HepG2 (cell line): ENCODE data around the gene TSNAXIP1. TPM values are rescaled to one million over a fixed set of nuclear protein-coding genes. Genes with fewer than 3 reads are reported as not detected.

Experiments
- CENPT ChIP-seq: sonication (generic); formaldehyde crosslinking; IDR thresholded peaks from 2 replicates; pipeline ENCODE4 v1.8.0; 2022; ENCODE audit warnings: low read depth, mild to moderate bottlenecking, moderate library complexity, missing genetic modification reagents
- DR1 ChIP-seq: sonication (generic); formaldehyde crosslinking; IDR thresholded peaks from 2 replicates; pipeline ENCODE4 v1.8.0; 2021; ENCODE audit warnings: mild to moderate bottlenecking, missing genetic modification reagents, inconsistent platforms
- HNF4A ChIP-seq: sonication (generic); formaldehyde crosslinking; IDR thresholded peaks from 2 replicates; pipeline ENCODE4 v1.4.0; 2020; ENCODE audit warnings: missing genetic modification reagents
- MBD4 ChIP-seq: IDR thresholded peaks from 2 replicates; pipeline ENCODE4 v1.6.1; 2012; ENCODE audit warnings: low read length, inconsistent platforms, borderline replicate concordance
- MEIS1 ChIP-seq: sonication (generic); formaldehyde crosslinking; IDR thresholded peaks from 2 replicates; pipeline ENCODE4 v1.9.0; 2021; ENCODE audit warnings: mild to moderate bottlenecking, missing genetic modification reagents, moderate library complexity, borderline replicate concordance
- NFIC ChIP-seq: IDR thresholded peaks from 2 replicates; pipeline ENCODE4 v1.6.1; 2012; ENCODE audit warnings: mild to moderate bottlenecking, low read length, inconsistent platforms
- NFKBIZ ChIP-seq: IDR thresholded peaks from 2 replicates; pipeline ENCODE4 v1.6.1; 2018; ENCODE audit warnings: missing genetic modification reagents, missing compliant biosample characterization
- PHB2 ChIP-seq: fragments of 450-650 bp; IDR thresholded peaks from 2 replicates; pipeline ENCODE4 v1.6.1; 2018; ENCODE audit not compliant: partially characterized antibody
- PLRG1 ChIP-seq: fragments of 450-650 bp; conservative IDR thresholded peaks from 2 replicates; pipeline ENCODE4 v1.6.1; 2016
- SIN3A ChIP-seq: IDR thresholded peaks from 2 replicates; pipeline ENCODE4 v1.6.1; 2011; ENCODE audit warnings: low read depth, mild to moderate bottlenecking, control low read depth, low read length, borderline replicate concordance
- ZKSCAN5 ChIP-seq: sonication (generic); formaldehyde crosslinking; IDR thresholded peaks from 2 replicates; pipeline ENCODE4 v1.5.1; 2020; ENCODE audit warnings: mild to moderate bottlenecking, missing genetic modification reagents
- ZNF7 ChIP-seq: IDR thresholded peaks from 2 replicates; pipeline ENCODE4 v1.6.1; 2016; ENCODE audit warnings: missing biosample characterization, missing genetic modification reagents
- ZNF720 ChIP-seq: sonication (generic); formaldehyde crosslinking; IDR thresholded peaks from 2 replicates; pipeline ENCODE4 v1.4.0; 2020; ENCODE audit warnings: missing genetic modification reagents
- ZNF879 ChIP-seq: sonication (generic); formaldehyde crosslinking; IDR thresholded peaks from 2 replicates; pipeline ENCODE4 v1.8.1; 2023; ENCODE audit warnings: missing genetic modification reagents
- ZNF883 ChIP-seq: sonication (generic); formaldehyde crosslinking; IDR thresholded peaks from 2 replicates; pipeline ENCODE4 v1.5.1; 2020; ENCODE audit warnings: mild to moderate bottlenecking, missing genetic modification reagents; ENCODE audit errors: not compliant biosample characterization
- polyA plus RNA-seq, 8 experiments: library from polyadenylated mRNA; depleted of rRNA in 3 of 8; stranded (reverse) in 7 of 8; unstranded in 1 of 8; fragments of >200 nt; fragmentation: Illumina TruSeq in 4 of 8; extraction: Trizol in 4 of 8; gene quantifications; 2 replicates each; pipeline versions ENCODE4 v1.2.1 to v1.2.3, GENCODE V29; 2011 to 2016; ENCODE audit warnings: low read depth in 4 of 8, missing spikeins in 1 of 8, mixed read lengths in 1 of 8; ENCODE audit not compliant: insufficient read depth in 1 of 8
- total RNA-seq, 5 experiments: library from RNA; depleted of rRNA; stranded (reverse); fragments of >200 nt; fragmentation: Illumina TruSeq; extraction: Trizol; gene quantifications; 2 replicates each; pipeline ENCODE4 v1.2.3, GENCODE V29; 2016; ENCODE audit warnings: low read depth in 1 of 5
- TF ChIP-seq, protein P1 (sequence below): sonication (generic); formaldehyde crosslinking; IDR thresholded peaks from one replicate; pipeline ENCODE4 v1.5.1; 2020; ENCODE audit warnings: mild to moderate bottlenecking, missing genetic modification reagents; ENCODE audit errors: not compliant biosample characterization
- TF ChIP-seq, protein P2 (sequence below): sonication (generic); formaldehyde crosslinking; IDR thresholded peaks from 2 replicates; pipeline ENCODE4 v1.4.0; 2020; ENCODE audit warnings: missing genetic modification reagents, low read depth, mild to moderate bottlenecking, borderline replicate concordance
- TF ChIP-seq, protein P3 (sequence below): sonication (generic); formaldehyde crosslinking; IDR thresholded peaks from 2 replicates; pipeline ENCODE4 v1.4.0; 2020; ENCODE audit warnings: missing genetic modification reagents
- TF ChIP-seq, protein P4 (sequence below): IDR thresholded peaks from 2 replicates; pipeline ENCODE4 v1.6.1; 2016; ENCODE audit warnings: low read depth, borderline replicate concordance

Gene TSNAXIP1
- total and polyA plus RNA-seq, 2 of the 13 experiments (the other 11 are each of a cell fraction or from before 2014, with no cell fraction given), result 0.37 to 0.86 TPM

DNA sequence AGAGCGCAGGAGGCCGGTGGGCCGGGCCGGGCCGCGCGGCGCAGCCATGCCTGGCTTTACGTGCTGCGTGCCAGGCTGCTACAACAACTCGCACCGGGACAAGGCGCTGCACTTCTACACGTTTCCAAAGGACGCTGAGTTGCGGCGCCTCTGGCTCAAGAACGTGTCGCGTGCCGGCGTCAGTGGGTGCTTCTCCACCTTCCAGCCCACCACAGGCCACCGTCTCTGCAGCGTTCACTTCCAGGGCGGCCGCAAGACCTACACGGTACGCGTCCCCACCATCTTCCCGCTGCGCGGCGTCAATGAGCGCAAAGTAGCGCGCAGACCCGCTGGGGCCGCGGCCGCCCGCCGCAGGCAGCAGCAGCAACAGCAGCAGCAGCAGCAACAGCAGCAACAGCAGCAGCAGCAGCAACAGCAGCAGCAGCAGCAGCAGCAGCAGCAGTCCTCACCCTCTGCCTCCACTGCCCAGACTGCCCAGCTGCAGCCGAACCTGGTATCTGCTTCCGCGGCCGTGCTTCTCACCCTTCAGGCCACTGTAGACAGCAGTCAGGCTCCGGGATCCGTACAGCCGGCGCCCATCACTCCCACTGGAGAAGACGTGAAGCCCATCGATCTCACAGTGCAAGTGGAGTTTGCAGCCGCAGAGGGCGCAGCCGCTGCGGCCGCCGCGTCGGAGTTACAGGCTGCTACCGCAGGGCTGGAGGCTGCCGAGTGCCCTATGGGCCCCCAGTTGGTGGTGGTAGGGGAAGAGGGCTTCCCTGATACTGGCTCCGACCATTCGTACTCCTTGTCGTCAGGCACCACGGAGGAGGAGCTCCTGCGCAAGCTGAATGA is 36.0 kb downstream of the TSNAXIP1 start (continued):
- TF ChIP-seq, protein P1, sequence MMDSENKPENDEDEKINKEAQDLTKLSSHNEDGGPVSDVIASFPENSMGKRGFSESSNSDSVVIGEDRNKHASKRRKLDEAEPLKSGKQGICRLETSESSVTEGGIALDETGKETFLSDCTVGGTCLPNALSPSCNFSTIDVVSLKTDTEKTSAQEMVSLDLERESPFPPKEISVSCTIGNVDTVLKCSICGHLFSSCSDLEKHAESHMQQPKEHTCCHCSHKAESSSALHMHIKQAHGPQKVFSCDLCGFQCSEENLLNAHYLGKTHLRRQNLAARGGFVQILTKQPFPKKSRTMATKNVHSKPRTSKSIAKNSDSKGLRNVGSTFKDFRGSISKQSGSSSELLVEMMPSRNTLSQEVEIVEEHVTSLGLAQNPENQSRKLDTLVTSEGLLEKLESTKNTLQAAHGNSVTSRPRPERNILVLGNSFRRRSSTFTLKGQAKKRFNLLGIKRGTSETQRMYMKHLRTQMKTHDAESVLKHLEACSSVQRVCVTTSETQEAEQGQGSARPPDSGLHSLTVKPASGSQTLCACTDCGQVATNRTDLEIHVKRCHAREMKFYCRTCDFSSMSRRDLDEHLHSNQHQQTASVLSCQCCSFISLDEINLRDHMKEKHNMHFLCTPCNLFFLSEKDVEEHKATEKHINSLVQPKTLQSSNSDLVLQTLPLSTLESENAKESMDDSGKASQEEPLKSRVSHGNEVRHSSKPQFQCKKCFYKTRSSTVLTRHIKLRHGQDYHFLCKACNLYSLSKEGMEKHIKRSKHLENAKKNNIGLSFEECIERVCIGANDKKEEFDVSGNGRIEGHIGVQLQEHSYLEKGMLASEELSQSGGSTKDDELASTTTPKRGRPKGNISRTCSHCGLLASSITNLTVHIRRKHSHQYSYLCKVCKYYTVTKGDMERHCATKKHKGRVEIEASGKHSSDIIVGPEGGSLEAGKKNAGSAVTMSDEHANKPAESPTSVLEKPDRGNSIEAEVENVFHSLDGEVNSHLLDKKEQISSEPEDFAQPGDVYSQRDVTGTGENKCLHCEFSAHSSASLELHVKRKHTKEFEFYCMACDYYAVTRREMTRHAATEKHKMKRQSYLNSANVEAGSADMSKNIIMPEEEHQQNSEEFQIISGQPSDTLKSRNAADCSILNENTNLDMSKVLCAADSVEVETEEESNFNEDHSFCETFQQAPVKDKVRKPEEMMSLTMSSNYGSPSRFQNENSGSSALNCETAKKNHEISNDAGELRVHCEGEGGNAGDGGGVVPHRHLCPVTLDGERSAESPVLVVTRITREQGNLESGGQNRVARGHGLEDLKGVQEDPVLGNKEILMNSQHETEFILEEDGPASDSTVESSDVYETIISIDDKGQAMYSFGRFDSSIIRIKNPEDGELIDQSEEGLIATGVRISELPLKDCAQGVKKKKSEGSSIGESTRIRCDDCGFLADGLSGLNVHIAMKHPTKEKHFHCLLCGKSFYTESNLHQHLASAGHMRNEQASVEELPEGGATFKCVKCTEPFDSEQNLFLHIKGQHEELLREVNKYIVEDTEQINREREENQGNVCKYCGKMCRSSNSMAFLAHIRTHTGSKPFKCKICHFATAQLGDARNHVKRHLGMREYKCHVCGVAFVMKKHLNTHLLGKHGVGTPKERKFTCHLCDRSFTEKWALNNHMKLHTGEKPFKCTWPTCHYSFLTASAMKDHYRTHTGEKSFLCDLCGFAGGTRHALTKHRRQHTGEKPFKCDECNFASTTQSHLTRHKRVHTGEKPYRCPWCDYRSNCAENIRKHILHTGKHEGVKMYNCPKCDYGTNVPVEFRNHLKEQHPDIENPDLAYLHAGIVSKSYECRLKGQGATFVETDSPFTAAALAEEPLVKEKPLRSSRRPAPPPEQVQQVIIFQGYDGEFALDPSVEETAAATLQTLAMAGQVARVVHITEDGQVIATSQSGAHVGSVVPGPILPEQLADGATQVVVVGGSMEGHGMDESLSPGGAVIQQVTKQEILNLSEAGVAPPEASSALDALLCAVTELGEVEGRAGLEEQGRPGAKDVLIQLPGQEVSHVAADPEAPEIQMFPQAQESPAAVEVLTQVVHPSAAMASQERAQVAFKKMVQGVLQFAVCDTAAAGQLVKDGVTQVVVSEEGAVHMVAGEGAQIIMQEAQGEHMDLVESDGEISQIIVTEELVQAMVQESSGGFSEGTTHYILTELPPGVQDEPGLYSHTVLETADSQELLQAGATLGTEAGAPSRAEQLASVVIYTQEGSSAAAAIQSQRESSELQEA, result peak; percentile 54
- TF ChIP-seq, protein P2, sequence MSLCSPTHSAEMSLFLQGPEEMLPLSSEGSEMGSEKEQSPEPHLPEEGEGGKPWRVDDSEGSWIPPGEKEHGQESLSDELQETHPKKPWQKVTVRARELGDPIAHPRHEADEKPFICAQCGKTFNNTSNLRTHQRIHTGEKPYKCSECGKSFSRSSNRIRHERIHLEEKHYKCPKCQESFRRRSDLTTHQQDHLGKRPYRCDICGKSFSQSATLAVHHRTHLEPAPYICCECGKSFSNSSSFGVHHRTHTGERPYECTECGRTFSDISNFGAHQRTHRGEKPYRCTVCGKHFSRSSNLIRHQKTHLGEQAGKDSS (CRISPR knock-in tag), result 0 out of 2 replicates have a peak, but pooled peaks have one; percentile 10
- TF ChIP-seq ZNF883 (CRISPR knock-in tag) (no peak), SIN3A (peak; percentile 13; the same call in 1 of the 2 replicates), NFKBIZ (CRISPR knock-in tag) (0 out of 2 replicates have a peak, but pooled peaks have one; percentile 11), ZNF720 (CRISPR knock-in tag) (no peak), ZNF879 (CRISPR knock-in tag) (0 out of 2 replicates have a peak, but pooled peaks have one; percentile 16), DR1 (CRISPR knock-in tag) (no peak), PLRG1 (no peak), ZNF7 (0 out of 2 replicates have a peak, but pooled peaks have one; percentile 11), PHB2 (no peak), HNF4A (CRISPR knock-in tag) (no peak), ZKSCAN5 (no peak), MEIS1 (peak; percentile 36), MBD4 (no peak), NFIC (no peak), CENPT (CRISPR knock-in tag) (no peak)
- TF ChIP-seq, protein P3, sequence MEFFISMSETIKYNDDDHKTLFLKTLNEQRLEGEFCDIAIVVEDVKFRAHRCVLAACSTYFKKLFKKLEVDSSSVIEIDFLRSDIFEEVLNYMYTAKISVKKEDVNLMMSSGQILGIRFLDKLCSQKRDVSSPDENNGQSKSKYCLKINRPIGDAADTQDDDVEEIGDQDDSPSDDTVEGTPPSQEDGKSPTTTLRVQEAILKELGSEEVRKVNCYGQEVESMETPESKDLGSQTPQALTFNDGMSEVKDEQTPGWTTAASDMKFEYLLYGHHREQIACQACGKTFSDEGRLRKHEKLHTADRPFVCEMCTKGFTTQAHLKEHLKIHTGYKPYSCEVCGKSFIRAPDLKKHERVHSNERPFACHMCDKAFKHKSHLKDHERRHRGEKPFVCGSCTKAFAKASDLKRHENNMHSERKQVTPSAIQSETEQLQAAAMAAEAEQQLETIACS (CRISPR knock-in tag), result peak; percentile 37; the same call in 1 of the 2 replicates
- TF ChIP-seq, protein P4, sequence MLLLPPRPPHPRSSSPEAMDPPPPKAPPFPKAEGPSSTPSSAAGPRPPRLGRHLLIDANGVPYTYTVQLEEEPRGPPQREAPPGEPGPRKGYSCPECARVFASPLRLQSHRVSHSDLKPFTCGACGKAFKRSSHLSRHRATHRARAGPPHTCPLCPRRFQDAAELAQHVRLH, result no peak
